NCI-H128 (cell line): Measurements from ENCODE around the gene MAPK9.

ENCODE experiments used
- DNase-seq: peaks from one replicate; lab custom pipeline; 2025; ENCODE audit not compliant: unreplicated experiment; lab: John Stamatoyannopoulos, UW

MAPK9 gene

GRCh38 chr5:180291943-180292831 lies at the start of gene MAPK9:
MAPK9 (minus strand) TSS chr5:180292083; CDS start chr5:180280561, 11,522 bp downstream.
- peak; percentile 26 for DNase-seq

GRCh38 chr5:180341595-180341994 lies 49.7 kb upstream of the MAPK9 start:
- no peak for DNase-seq

GRCh38 chr5:180340856-180341255 lies 49.0 kb upstream of the MAPK9 start:
- DNase-seq, result no peak

GRCh38 chr5:180339583-180340183 lies 47.8 kb upstream of the MAPK9 start:
- DNase-seq, result no peak

- DNase-seq, result no peak
Observed at GRCh38 chr5:180338001-180338707, 46.3 kb upstream of the MAPK9 start.

- no peak for DNase-seq
Observed at GRCh38 chr5:180336234-180337020, 44.5 kb upstream of the MAPK9 start.

GRCh38 chr5:180335614-180336233 lies 43.8 kb upstream of the MAPK9 start:
- no peak for DNase-seq

- no peak for DNase-seq
Observed at GRCh38 chr5:180334751-180335613, 43.1 kb upstream of the MAPK9 start.

GRCh38 chr5:180334176-180334575 lies 42.3 kb upstream of the MAPK9 start:
- DNase-seq, result no peak

GRCh38 chr5:180333661-180334060 lies 41.8 kb upstream of the MAPK9 start:
- DNase-seq, result no peak

- DNase-seq, result no peak
Observed at GRCh38 chr5:180332861-180333260, 41.0 kb upstream of the MAPK9 start.

GRCh38 chr5:180332051-180332517 lies 40.2 kb upstream of the MAPK9 start:
- no peak for DNase-seq

GRCh38 chr5:180331647-180331950 lies 39.7 kb upstream of the MAPK9 start:
- no peak for DNase-seq

GRCh38 chr5:180330810-180331646 lies 39.1 kb upstream of the MAPK9 start:
- DNase-seq, result no peak

GRCh38 chr5:180330270-180330648 lies 38.4 kb upstream of the MAPK9 start:
- DNase-seq, result no peak

GRCh38 chr5:180329606-180330269 lies 37.9 kb upstream of the MAPK9 start:
- no peak for DNase-seq

- DNase-seq, result no peak
Observed at GRCh38 chr5:180329138-180329435, 37.2 kb upstream of the MAPK9 start.

GRCh38 chr5:180328296-180329137 lies 36.6 kb upstream of the MAPK9 start:
- DNase-seq, result peak; percentile 40
